Endothelial cell of umbilical vein (primary cell): ENCODE results near the gene BLVRA. TPM values are rescaled to one million over a fixed set of nuclear protein-coding genes. Genes with fewer than 3 reads are reported as not detected.

Experiments used
- BruUV-seq: library from RNA; stranded (reverse); fragments of 400-500 nt; replicated peaks from 2 replicates; lab custom pipeline; 2021; lab: Mats Ljungman, UMichigan
- CTCF ChIA-PET: fragments of 300-600, 350-600 bp; sonication (Branson Sonifier 250); formaldehyde crosslinking; loops from one replicate; lab custom pipeline; 2021; ENCODE audit warnings: antibody characterized with exemption, inconsistent platforms; lab: Charles Lee
- POLR2A ChIA-PET: fragments of 300-600, 350-600 bp; sonication (Branson Sonifier 250); formaldehyde crosslinking; loops from one replicate; lab custom pipeline; 2021; ENCODE audit warnings: antibody characterized with exemption, inconsistent platforms; lab: Charles Lee
- DNase-seq: peaks from one replicate; pipeline ENCODE4 v3.0.0-alpha.2; 2011; ENCODE audit warnings: low read depth, low spot score
- FAIRE-seq: peaks from 2 replicates; lab custom pipeline; 2011; peaks lifted over from hg19 to GRCh38; lab: Jason Lieb, UNC
- H2AFZ ChIP-seq: 2 replicates; pipeline ENCODE4 v1.6.0; 2012; ENCODE audit warnings: low read depth, low read length, control low read depth, inconsistent platforms
- H3K27ac ChIP-seq: 2 replicates; pipeline ENCODE4 v1.5.1; 2011; ENCODE audit warnings: low read depth, mild to moderate bottlenecking, control low read depth, low read length, moderate library complexity; ENCODE audit not compliant: insufficient read depth
- H3K27me3 ChIP-seq, 2 experiments: 2 replicates each; pipeline versions ENCODE4 v1.6.0 to v1.6.1; 2011; ENCODE audit warnings: low read length in 2 of 2, mixed read lengths in 1 of 2; ENCODE audit not compliant: control insufficient read depth in 2 of 2, insufficient read depth in 2 of 2
- H3K36me3 ChIP-seq, 2 experiments: 2 replicates in 1 of 2; 3 replicates in 1 of 2; pipeline ENCODE4 v1.5.1; 2011; ENCODE audit warnings: low read length in 2 of 2, mild to moderate bottlenecking in 1 of 2, moderate library complexity in 1 of 2; ENCODE audit not compliant: control insufficient read depth in 2 of 2, insufficient read depth in 2 of 2; ENCODE audit errors: extremely low read depth in 1 of 2
- H3K4me1 ChIP-seq: 3 replicates; pipeline ENCODE4 v1.5.1; 2011; ENCODE audit warnings: mild to moderate bottlenecking, low read length; ENCODE audit not compliant: control insufficient read depth, insufficient read depth; ENCODE audit errors: extremely low read depth
- H3K4me2 ChIP-seq: 2 replicates; pipeline ENCODE4 v1.6.1; 2011; ENCODE audit warnings: low read length, control low read depth, mixed read lengths; ENCODE audit not compliant: insufficient read depth
- H3K4me3 ChIP-seq, 3 experiments: fragments of 200-600 bp in 1 of 3; sonication (generic), shearing (Covaris generic) in 1 of 3; replicated peaks in 1 of 3; 2 replicates each; pipeline ENCODE4 v1.5.1; 2011 to 2016; ENCODE audit warnings: control low read depth in 3 of 3, low read length in 3 of 3, mild to moderate bottlenecking in 2 of 3, inconsistent platforms in 1 of 3, low read depth in 1 of 3, moderate library complexity in 1 of 3; ENCODE audit not compliant: insufficient read depth in 1 of 3
- H3K79me2 ChIP-seq: 2 replicates; pipeline ENCODE4 v1.6.0; 2012; ENCODE audit warnings: low read length, inconsistent platforms; ENCODE audit not compliant: control insufficient read depth, insufficient read depth
- H3K9ac ChIP-seq: replicated peaks from 2 replicates; pipeline ENCODE3; 2011; ENCODE audit warnings: low read length, control low read depth; ENCODE audit not compliant: insufficient read depth; ENCODE audit errors: extremely low read depth
- H3K9me1 ChIP-seq: replicated peaks from 3 replicates; pipeline ENCODE4 v1.6.0; 2011; ENCODE audit warnings: mild to moderate bottlenecking, low read length; ENCODE audit not compliant: control insufficient read depth, insufficient read depth; ENCODE audit errors: extremely low read depth
- H3K9me3 ChIP-seq: replicated peaks from 2 replicates; pipeline ENCODE4 v1.5.1; 2012; ENCODE audit warnings: low read length, inconsistent platforms; ENCODE audit not compliant: control insufficient read depth, insufficient read depth
- H4K20me1 ChIP-seq: replicated peaks from 2 replicates; pipeline ENCODE3; 2011; ENCODE audit warnings: mild to moderate bottlenecking, low read length; ENCODE audit not compliant: control insufficient read depth, insufficient read depth; ENCODE audit errors: extremely low read depth
- EZH2 ChIP-seq: IDR thresholded peaks from 2 replicates; pipeline ENCODE4 v1.6.1; 2012; ENCODE audit warnings: borderline replicate concordance, low read depth, mild to moderate bottlenecking, moderate library complexity, low read length, inconsistent platforms; ENCODE audit not compliant: severe bottlenecking
- GATA2 ChIP-seq: IDR thresholded peaks from 2 replicates; pipeline ENCODE4 v1.7.0; 2011; ENCODE audit warnings: low read depth, mild to moderate bottlenecking, moderate library complexity, mixed read lengths, low read length; ENCODE audit not compliant: insufficient read length, insufficient read depth
- MYC ChIP-seq: IDR thresholded peaks from one replicate; pipeline ENCODE4 v1.6.1; 2011; ENCODE audit warnings: mild to moderate bottlenecking, low read depth, low read length
- POLR2A ChIP-seq: IDR thresholded peaks from 2 replicates; pipeline ENCODE4 v1.6.1; 2012; ENCODE audit warnings: low read depth, mild to moderate bottlenecking, control low read depth, low read length
- POLR2AphosphoS5 ChIP-seq: IDR thresholded peaks from 2 replicates; pipeline ENCODE4 v1.6.1; 2012; ENCODE audit warnings: low read depth, mild to moderate bottlenecking, control low read depth, low read length, moderate library complexity; ENCODE audit not compliant: insufficient read depth
- dilution Hi-C: fragments of 300-500 bp; cut with MboI; formaldehyde crosslinking; loops from one replicate; pipeline ENCODE4 v1.15.0; 2019; ENCODE audit warnings: low sequenced_read_pairs; ENCODE audit not compliant: extremely low pct_ligation_motif_present
- intact Hi-C: fragments of 100-400 bp; cut with micrococcal nuclease; formaldehyde crosslinking; loops from one replicate; pipeline ENCODE4 v1.10.0; 2022
- polyA plus RNA-seq, 4 experiments: library from polyadenylated mRNA; depleted of rRNA in 3 of 4; stranded (reverse) in 3 of 4; unstranded in 1 of 4; fragments of >200 nt; gene quantifications; 2 replicates each; pipeline versions ENCODE4 v1.2.1 to v1.2.3, GENCODE V29; 2011 to 2012; ENCODE audit warnings: missing spikeins in 1 of 4
- total RNA-seq: library from RNA; stranded (reverse); gene quantifications from 2 replicates; pipeline ENCODE4 v1.2.3, GENCODE V29; 2021

BLVRA gene
- total and polyA plus RNA-seq, 2 donors (not counting 3 experiments of a cell fraction or from before 2014, with no cell fraction given): 24.0 to 34.5 TPM

- H3K27me3 ChIP-seq: no peaks in the 10 kb centered on the region
- ChIA-PET CTCF (interaction anchor here (1.5 kb wide), 1 partner anchor 181 kb away, joined by 6 read pairs; the partner anchor contains the start of gene STK17A), POLR2A (no interaction called here)
- no peaks in the 10 kb centered on the region for H3K36me3 ChIP-seq
- H3K9me1 ChIP-seq: no peaks in the 10 kb centered on the region
- H3K79me2 ChIP-seq: no peaks in the 10 kb centered on the region
- intact Hi-C loops: no loop called here
- H3K4me3 ChIP-seq: no peak overlapping the region
- FAIRE-seq: no peak
- no peak overlapping the region for H3K9ac ChIP-seq
- TF ChIP-seq MYC (no peak), EZH2 (no peak), GATA2 (no peak), POLR2AphosphoS5 (no peak)
- no peaks in the 10 kb centered on the region for H4K20me1 ChIP-seq
- no TSS peak for BruUV-seq
- no peak overlapping the region for H3K27ac ChIP-seq
- dilution Hi-C loops: no loop called here
- no peak overlapping the region for H2AFZ ChIP-seq
- H3K4me2 ChIP-seq: no peak overlapping the region
- H3K9me3 ChIP-seq: no peaks in the 10 kb centered on the region
- H3K4me1 ChIP-seq: peaks cover 1% of the 10 kb centered on the region
- DNase-seq: no peak
These were observed 4.7 kb downstream of the BLVRA start for GRCh38 chr7:43763183-43763582.

DNA sequence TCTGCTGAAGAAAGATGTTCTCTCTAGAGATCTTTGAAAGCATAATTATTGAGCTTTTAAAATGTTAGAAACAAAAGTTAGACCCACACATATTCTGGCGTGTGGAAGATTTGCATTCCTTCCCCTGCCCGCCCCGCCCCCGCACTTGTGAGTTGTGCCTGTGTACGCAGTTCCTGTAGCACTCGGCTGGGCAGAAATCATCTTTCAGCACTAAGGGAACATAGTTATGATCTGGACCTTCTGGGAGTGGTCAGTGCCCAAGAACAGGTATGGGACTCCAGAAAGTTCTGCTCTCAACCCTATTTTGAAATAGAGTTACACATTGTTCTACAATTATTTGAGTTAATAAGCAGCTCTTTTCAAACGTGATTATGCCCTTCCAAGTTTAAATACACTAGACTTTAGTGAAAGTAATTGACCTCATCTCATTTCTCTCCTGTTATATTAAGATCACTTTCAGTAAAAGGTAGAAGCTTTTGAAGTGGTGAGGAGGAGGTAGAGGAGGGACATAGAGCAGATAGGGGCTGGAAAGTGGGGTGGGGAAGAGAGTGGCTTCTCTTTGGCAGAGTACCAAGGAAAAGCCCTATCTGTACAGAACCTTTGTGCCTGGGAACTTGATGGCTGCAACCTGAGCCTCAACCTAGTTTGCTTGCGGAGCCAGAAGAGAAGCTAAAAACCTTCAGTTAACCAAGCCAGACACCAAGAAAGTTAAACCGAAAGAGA, 5.7 kb downstream of the BLVRA start:
- Histone ChIP-seq H3K4me3 (no peak overlapping the region), H3K9me3 (no peaks in the 10 kb centered on the region), H3K27me3 (no peaks in the 10 kb centered on the region), H3K36me3 (no peaks in the 10 kb centered on the region), H3K79me2 (no peaks in the 10 kb centered on the region), H4K20me1 (no peaks in the 10 kb centered on the region), H3K9me1 (no peaks in the 10 kb centered on the region), H3K4me2 (no peak overlapping the region), H3K9ac (no peak overlapping the region), H2AFZ (no peak overlapping the region), H3K27ac (no peak overlapping the region), H3K4me1 (no peaks in the 10 kb centered on the region)
- DNase-seq (no peak), FAIRE-seq (no peak)
- BruUV-seq: no TSS peak
- ChIA-PET CTCF (interaction anchor here (1.0 kb wide), 1 partner anchor 16 kb away, joined by 3 read pairs; no protein-coding TSS in a partner anchor), POLR2A (no interaction called here)
- no peak for TF ChIP-seq POLR2A
- no peak for TF ChIP-seq GATA2
- dilution Hi-C loops (no loop called here), intact Hi-C loops (no loop called here)
